ENCODE measurements around the gene SHB.

SHB gene

DNA sequence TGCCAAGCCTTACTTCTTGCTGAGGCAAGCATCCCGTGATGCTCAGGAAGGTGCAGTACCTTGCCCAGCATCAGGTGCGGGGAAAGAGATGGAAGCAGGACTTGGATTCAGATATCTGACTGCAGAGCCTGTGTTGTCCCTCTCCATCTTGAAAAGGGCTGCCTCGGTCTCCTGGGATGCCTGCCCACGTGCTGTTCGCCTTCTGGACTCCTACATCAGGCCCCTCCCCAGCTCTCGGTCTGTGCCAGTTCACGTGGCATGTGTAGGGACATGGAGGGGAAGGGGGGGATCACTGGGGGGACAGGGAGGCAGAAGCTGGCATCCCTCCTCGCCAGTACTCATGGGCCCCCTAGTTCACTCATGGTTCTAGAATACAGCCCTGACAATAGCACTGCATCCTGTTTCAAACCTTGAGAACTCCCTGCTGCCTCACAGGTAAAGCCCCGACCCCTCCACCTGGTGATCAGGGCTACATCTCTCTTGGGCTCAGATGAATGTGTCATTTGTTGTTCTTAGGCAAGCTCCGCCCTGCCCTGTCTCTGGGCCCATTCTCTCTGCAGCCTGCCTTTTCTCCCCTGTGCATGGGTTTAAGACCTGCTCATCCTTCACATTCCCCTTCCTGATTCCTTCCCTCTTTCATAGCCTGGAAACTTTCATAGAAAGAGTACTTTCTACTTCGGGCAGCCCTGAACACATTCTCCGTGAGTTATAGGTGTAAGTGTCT, 126.2 kb downstream of the SHB start:
- no peak overlapping the region for H3K4me3 ChIP-seq (ENCODE audit: low read depth, low read length)

- H3K4me3 ChIP-seq (ENCODE audit: low read depth, low read length), result no peak overlapping the region
Observed at GRCh38 chr9:37941253-37941652, 127.8 kb downstream of the SHB start.

- H3K4me3 ChIP-seq (ENCODE audit: low read depth, low read length), result no peak overlapping the region
Observed at GRCh38 chr9:37939575-37940095, 129.4 kb downstream of the SHB start.

DNA sequence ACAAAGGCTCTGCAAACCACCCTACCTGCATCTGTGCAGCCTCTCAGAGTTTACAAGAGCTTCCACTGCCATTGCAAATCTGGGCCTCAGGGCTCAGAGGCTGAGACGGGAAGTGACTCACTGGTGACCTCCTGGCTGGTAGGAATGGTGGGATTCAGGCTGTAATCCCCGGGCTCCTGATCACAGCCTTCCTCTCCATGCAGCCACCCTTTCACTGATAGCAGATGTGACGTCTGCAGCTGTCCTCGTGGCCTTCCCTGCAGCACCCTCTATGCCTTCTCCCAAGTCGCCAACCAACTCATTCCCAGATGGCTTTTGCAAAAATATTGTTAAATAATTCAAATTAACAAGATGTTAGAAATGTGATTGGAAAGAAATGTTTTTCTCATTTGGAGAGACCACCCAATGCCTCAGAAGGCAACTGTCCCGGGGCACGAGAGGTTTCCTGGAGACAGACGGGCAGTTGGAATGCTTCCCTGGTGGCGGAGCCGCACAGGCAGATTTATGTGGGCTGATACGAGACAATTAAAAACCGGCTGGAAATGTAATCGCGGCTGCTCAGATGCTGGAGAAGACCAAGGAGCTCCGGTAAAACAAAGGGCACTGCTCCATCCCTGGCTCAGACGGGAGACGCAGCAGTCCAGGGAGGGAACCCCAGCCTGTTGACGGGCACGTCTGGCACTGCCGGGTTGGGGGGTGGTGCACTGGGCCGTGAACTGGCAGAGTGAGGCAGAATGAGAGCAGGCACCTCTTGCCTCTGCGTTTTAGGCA, 130.7 kb downstream of the SHB start:
- no peak overlapping the region for H3K4me3 ChIP-seq (ENCODE audit: low read depth, low read length)

DNA sequence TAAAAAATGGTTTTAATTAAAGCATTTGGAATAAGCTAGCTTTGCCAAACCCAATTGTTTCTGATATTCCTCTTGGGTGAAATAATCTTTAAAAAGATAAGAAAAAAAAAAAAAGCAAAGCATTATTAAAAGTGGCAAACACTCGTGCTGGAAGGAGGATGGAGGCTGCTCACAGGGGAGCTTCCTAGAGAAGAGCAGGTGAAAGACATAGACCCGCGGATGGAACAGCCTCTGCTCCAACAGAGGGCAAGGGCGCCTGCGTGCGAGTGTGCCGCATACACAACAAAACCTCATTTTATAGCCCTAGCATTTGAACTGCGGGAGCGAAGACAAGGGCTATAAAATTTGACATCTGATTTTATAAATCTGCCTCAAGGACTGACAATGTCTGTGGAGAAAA, 131.7 kb downstream of the SHB start:
- H3K4me3 ChIP-seq (ENCODE audit: low read depth, low read length), result no peak overlapping the region

DNA sequence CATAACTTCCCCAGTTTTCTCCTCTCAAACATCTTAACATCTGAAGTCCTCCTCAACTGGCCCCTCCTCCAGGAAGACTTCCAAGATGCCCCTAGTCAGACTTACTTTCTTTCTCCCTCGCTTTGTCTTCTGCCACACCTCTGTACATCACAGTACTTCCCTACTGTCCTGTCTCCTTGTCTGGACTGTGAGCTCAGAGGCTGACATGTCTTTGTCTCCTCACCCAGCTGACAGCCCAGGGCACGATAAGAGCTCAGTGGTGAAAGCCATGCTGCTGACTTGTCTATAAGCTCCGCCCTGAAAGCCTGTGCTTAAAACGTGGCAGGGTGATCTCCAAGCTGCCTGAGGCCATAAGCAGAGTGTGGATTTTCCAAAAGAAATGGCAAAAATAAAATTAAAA, 132.1 kb downstream of the SHB start:
- no peak overlapping the region for H3K4me3 ChIP-seq (ENCODE audit: low read depth, low read length)

GRCh38 chr9:37936376-37936775, 132.7 kb downstream of the SHB start:
- no peak overlapping the region for H3K4me3 ChIP-seq (ENCODE audit: low read depth, low read length)

- H3K4me3 ChIP-seq (ENCODE audit: low read depth, low read length), result no peak overlapping the region
Observed at GRCh38 chr9:37935096-37935495, 133.9 kb downstream of the SHB start.

GRCh38 chr9:37931592-37931991, 137.4 kb downstream of the SHB start:
- H3K4me3 ChIP-seq (ENCODE audit: low read depth, low read length), result no peak overlapping the region

DNA sequence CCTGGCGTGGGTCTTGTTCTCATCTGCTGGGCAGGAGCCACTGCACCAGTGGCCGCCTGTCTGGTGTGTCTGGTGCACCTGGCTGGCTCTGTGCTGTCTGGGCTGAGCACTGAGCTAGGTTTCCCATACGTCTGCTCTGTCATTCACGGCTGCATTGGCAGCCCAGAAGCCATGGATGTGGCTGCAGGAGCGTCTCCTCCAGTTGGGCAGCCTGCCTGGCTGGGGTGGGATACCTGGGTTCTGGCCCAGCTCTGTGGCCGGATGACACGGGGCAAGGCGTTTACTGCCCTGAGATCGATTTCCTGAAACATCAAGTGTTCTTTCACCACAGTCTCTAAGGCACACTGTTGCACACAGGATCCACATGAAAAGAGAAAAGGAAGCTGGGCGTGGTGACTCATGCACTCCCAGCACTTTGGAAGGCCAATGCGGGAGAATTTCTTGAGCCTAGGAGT, 139.6 kb downstream of the SHB start:
- H3K4me3 ChIP-seq (ENCODE audit: low read depth, low read length), result no peak overlapping the region

GRCh38 chr9:37928552-37929430, 140.2 kb downstream of the SHB start:
- H3K4me3 ChIP-seq (ENCODE audit: low read depth, low read length), result no peak overlapping the region

DNA sequence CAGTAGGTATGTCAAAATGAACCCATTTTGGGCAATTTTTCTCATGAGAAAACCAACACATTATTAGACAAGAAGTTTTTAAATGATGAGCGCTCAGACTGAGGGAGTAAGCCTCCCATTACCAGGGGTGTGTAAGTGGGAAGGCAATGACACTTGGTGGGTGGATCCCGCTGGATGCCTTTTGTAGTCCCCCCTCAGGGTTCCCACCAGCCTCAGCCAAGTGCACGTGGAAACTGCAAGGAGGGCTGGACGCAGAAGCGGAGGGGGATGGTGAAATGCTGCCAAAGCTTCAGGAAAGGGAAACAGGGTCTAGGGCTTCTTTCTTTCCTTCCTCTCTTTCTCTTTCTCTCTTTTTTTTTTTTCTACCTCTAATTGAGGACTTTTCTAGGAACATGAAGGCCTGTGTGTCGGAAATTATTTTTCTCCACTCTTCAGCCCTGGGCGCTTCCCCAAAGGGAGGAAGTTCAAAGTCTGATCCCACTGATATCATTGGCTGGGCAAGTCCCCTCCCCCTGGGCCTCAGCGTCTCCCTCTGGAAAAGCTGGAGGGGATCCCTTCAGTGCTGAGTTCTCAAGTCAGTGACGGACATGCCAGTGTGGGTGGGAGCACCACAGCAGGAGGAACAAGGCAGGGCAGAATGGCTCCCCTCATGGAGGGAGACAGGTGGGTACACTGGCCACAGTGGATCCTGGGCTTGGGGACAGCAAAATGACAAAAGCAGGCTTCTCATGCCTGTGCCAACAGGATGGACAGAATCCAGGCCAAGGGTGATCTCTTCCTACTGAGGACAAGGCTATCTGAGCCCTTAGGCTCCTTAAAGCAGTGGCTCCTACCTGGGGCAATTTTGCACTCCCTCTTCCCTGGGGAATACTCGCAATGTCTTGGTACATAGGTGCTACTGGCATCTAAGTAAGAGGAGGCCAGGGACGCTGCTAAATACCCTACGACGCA, 141.2 kb downstream of the SHB start:
- no peak overlapping the region for H3K4me3 ChIP-seq (ENCODE audit: low read depth, low read length)

- H3K4me3 ChIP-seq (ENCODE audit: low read depth, low read length), result no peak overlapping the region
Observed at GRCh38 chr9:37927132-37927531, 141.9 kb downstream of the SHB start.

GRCh38 chr9:37926737-37927118, 142.3 kb downstream of the SHB start:
- no peak overlapping the region for H3K4me3 ChIP-seq (ENCODE audit: low read depth, low read length)

- no peak overlapping the region for H3K4me3 ChIP-seq (ENCODE audit: low read depth, low read length)
Observed at GRCh38 chr9:37925786-37926736, 143.0 kb downstream of the SHB start.

GRCh38 chr9:37925006-37925405, 144.0 kb downstream of the SHB start:
- no peak overlapping the region for H3K4me3 ChIP-seq (ENCODE audit: low read depth, low read length)

DNA sequence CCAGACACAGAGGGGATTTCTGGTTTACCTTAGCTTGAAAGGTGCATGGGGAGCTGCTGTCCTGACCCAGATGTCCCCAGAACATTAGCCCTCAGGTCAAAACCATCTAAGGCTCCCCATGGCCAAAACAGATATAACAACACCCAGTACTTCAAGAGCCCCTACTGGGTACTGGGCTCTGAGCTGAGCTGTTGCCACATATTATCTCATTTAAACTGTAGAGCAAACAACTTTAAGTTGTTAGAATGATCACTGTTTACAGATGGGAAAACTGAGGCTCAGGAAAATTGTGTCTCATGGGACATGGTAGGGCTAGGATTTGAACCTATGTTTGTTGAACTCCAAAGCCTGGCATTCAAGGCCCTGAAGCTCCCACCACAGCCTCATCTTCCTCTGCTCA, 144.5 kb downstream of the SHB start:
- no peak overlapping the region for H3K4me3 ChIP-seq (ENCODE audit: low read depth, low read length)

GRCh38 chr9:37923796-37924427, 145.1 kb downstream of the SHB start:
- no peak overlapping the region for H3K4me3 ChIP-seq (ENCODE audit: low read depth, low read length)

Measured in iPS-11a (cell line).